IMR-90 (cell line): Measurements from ENCODE around the gene ASB1.
A peak's percentile ranks its signal among the peaks of the same experiment; 100 is the strongest.

Source experiments
- BHLHE40 ChIP-seq: fragments of 150-350 bp; IDR thresholded peaks from 2 replicates; pipeline ENCODE4 v1.6.1; 2016; ENCODE audit warnings: mild to moderate bottlenecking, low read depth, low read length
- CEBPB ChIP-seq: IDR thresholded peaks from 2 replicates; pipeline ENCODE4 v1.6.1; 2012; ENCODE audit warnings: low read depth, low read length, improper control_type of control experiment
- CTCF ChIP-seq: conservative IDR thresholded peaks from 2 replicates; pipeline ENCODE4 v1.5.1; 2012; ENCODE audit warnings: mild to moderate bottlenecking, low read depth, low read length, improper control_type of control experiment
- FOS ChIP-seq: fragments of 150-350 bp; IDR thresholded peaks from 2 replicates; pipeline ENCODE4 v1.6.1; 2016; ENCODE audit warnings: low read depth, low read length
- MAZ ChIP-seq: IDR thresholded peaks from 2 replicates; pipeline ENCODE4 v1.6.1; 2012; ENCODE audit warnings: low read depth, mild to moderate bottlenecking, low read length, improper control_type of control experiment, moderate library complexity, borderline replicate concordance
- MXI1 ChIP-seq: IDR thresholded peaks from 2 replicates; pipeline ENCODE4 v1.6.1; 2012; ENCODE audit warnings: low read depth, mild to moderate bottlenecking, low read length, moderate library complexity, borderline replicate concordance
- POLR2A ChIP-seq: IDR thresholded peaks from 2 replicates; pipeline ENCODE4 v1.6.1; 2012; ENCODE audit warnings: mild to moderate bottlenecking, low read depth, low read length
- RAD21 ChIP-seq: IDR thresholded peaks from 2 replicates; pipeline ENCODE4 v1.6.1; 2012; ENCODE audit warnings: low read length, improper control_type of control experiment
- RCOR1 ChIP-seq: IDR thresholded peaks from 2 replicates; pipeline ENCODE4 v1.6.1; 2012; ENCODE audit warnings: mild to moderate bottlenecking, low read length, improper control_type of control experiment; ENCODE audit not compliant: insufficient replicate concordance
- RFX5 ChIP-seq: IDR thresholded peaks from 2 replicates; pipeline ENCODE4 v1.8.0; 2012; ENCODE audit warnings: low read depth, mild to moderate bottlenecking, low read length, moderate library complexity
- SMC3 ChIP-seq: fragments of 150-350 bp; IDR thresholded peaks from 2 replicates; pipeline ENCODE4 v1.6.1; 2016; ENCODE audit warnings: low read depth, mild to moderate bottlenecking, antibody characterized with exemption, low read length, moderate library complexity

DNA sequence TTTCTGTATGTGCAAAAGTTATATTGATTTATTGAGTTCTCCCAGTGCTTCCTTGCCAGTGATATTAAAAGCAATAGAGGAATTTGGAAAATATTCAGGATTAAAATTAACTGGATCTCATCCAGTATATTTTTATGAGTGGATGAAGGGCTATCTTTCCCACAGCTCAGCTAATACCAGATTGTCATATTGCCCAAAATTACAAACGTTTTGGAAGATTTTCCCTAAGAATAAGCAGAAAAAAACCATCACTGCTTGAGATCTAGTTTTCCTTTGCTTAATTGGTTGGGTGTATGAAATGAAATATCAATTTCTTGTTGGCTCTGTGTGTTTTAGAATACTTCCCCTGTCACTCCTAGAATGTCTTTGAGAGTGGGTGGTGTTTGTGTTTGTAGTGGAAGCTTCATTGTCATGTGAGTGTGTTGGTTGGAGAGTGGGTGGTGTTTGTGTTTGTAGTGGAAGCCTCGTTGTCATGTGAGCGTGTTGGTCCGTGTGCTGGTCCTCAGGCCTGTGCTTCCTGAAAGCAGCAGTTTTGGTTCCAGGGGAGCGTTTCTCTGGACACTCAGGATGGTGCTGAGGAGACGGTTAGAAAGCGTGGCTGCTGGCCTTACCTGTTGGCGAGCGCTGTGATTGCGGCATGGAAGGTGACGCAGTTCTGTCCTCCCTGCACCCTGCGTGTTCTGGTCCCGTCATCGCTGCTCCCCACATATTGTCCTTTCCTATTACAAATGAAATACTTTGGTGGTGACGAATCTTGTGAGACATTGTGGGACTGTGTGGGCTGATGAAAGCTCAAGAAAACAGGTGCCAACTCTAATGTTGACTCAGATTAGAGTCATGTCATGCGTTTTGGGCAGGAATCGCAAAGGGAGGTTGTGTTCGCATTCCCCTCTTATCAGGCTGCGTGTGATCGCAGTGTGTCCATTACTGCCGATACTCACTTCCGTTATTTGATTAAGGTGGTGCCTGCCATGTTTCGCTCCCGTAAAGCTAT is 12.4 kb downstream of the ASB1 start:
- TF ChIP-seq POLR2A (no peak), CTCF (no peak), RAD21 (no peak), MAZ (no peak), SMC3 (no peak), MXI1 (no peak), RCOR1 (peak; percentile 84), FOS (peak; percentile 88), BHLHE40 (no peak; the same call in none of the 2 replicates), CEBPB (peak; percentile 90), RFX5 (no peak)
